ENCODE measurements around the gene KRTAP4-8.
"Not testable (repeated sequence)": the region's sequence is repeated elsewhere in the genome, so short reads cannot be mapped to it uniquely, and the experiment has no call there.

Gene KRTAP4-8

GRCh38 chr17:41107941-41108450, 10.1 kb upstream of the KRTAP4-8 start:
- DNase-seq, result no peak

GRCh38 chr17:41105347-41105746, 7.4 kb upstream of the KRTAP4-8 start, which contains the start of gene KRTAP4-9:
KRTAP4-9 (plus strand) TSS chr17:41105389; CDS start chr17:41105389, 0 bp downstream.
- DNase-seq, result not testable (repeated sequence)

DNA sequence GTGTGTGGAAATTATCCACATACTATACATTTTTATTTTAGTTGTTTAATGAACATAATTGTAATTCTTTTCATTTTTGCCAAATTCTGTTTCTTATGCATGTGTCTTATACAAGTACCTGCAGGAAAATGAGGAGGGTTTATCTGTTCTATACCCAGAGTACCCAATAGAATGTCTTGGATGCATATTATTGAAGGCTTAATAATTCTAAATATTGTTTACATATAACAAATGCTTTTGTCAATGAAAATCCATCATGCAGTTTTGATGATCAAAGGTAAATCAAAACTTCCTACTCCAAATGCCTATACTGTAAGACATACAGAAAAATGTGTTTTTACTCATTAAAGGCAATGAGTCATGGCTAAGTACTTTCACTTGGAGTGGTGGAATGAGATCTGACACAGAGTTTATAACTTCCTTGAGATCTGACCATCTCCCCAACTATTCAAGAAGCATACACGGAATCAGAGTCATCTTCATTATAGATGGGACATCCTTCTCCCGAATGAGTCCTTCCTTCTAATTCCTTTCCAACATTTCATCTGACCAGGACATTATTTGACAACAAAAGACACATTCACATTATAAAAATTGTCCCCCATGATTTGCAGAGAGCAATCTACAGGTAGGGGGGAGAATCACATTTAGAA, 6.6 kb upstream of the KRTAP4-8 start:
- not testable (repeated sequence) for DNase-seq

- DNase-seq, result no peak
These were observed 6.0 kb upstream of the KRTAP4-8 start for GRCh38 chr17:41103896-41104295.

DNA sequence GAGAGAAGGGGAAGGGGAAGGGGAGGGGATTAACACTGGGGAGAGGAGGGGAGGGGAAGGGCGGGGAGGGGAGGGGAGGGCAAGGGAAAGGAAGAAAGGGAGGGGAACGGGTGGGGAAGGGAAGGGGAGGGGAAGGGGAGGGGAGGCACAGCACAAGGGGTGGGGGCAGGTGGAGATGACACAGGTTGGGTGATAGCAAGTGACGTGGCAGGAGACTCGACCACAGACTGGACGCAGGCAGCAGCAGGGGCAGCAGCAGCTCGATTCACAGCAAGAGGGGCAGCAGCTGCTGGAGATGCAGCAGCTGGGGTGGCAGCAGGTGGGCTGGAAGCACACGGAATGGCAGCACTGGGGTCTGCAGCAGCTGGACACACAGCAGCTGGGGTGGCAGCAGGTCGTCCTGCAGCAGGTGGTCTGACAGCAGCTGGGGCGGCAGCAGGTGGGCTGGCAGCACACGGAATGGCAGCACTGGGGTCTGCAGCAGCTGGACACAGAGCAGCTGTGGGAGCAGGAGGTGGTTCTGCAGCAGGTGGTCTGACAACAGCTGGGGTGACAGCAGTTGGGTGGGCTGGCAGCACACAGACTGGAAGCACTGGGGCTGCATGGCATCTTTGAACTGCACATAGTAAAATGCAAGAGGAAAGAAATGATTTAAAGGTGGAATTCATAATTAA, 3.8 kb upstream of the KRTAP4-8 start, which contains the start of gene KRTAP4-16:
TSS of gene KRTAP4-16 (minus strand) at position 624 of the 674 bp plus-strand sequence. CDS start at position 624, 0 bp downstream.
- peak; percentile 12 for DNase-seq

DNA sequence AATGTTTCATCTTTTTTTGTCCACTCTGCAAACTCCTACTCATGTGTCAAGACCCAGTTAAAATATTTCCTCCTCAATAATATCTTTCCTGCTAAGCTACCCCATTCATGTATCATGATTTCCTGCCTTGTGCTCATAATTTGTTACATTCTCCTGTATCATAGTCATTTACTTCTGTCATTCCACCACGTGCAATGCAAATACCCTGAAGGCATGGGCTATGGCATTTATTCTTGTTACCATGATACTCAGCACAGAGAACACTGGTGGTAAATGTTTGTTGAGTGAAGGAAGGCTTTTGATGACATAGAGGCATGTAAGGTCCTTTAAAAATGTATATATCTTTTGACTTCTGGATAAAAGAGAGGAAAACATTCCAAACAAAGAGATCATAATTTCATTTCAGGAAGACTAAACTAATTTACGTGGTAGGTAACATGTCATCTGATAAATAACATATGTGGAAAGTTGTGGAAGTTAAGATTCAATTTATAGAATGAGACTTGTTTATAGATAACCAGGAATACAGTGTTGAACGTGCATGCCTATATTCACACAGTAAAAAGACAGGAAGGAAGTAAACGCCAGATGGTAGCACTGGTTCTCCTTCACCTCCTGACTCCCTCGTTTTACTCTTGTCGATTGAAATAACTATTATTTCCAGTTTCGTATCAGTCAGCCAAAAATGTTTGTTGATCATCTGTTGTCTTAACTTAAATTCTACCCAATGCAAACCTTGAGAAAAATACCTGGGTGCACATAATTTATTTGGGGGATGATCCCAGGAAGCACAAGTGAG, 1.9 kb upstream of the KRTAP4-8 start:
- DNase-seq, result not testable (repeated sequence)

GRCh38 chr17:41098481-41098880, 539 bp upstream of the KRTAP4-8 start:
- DNase-seq, result no peak

DNA sequence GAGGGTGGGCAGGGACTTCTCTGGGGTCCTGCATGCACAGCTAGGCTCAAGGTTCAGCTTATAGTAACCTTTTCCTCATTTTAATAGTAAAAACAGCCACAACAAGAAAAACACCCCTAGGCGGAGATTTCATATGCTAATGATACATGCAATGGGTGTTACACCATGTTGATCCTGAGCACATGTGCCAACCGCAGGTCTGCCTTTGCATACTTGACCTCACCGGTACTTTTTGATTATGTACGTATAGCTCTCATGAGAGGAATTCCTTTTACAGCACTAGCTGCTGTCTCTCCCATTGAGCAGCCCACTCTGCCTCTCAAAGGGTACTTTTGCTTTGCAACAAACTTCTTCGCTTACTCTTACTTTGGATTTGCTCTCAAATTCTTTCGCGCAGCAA, 1.9 kb downstream of the KRTAP4-8 start:
- DNase-seq, result no peak

DNA sequence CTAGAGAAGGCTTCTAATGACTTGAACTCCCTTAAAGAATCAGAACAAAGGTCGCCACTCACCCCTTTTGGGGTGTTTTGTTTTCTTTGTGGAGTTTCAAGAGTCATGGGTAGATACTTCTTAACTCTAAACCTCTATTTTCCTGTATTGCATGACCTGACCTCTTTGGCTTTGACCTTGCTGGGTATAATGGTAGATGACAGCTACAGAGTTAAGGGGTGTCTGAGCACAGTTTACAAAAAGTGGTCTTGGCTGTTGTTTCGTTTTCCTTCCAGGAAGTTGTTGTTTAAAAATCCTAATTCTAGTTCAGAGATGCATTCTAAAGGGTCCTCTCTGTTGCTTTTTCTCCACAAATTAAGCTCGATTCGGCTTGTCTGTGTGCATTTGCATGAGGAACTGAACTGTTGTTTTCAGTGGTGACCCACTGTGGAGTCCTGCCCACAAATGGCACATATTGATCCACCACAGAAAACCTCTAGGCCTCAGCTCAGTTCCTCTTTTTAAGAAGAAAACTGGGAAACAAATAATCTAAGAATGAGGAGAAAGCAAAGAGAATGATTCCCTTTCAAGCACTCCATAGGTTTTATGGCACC, 9.1 kb downstream of the KRTAP4-8 start:
- DNase-seq, result not testable (repeated sequence)

- DNase-seq, result not testable (repeated sequence)
These were observed 13.7 kb downstream of the KRTAP4-8 start, which contains the start of gene KRTAP4-7 for GRCh38 chr17:41084100-41084856. KRTAP4-7 (plus strand) TSS chr17:41084150; CDS start chr17:41084207, 57 bp downstream.

GRCh38 chr17:41083427-41083826, 14.5 kb downstream of the KRTAP4-8 start:
- DNase-seq, result not testable (repeated sequence)

DNA sequence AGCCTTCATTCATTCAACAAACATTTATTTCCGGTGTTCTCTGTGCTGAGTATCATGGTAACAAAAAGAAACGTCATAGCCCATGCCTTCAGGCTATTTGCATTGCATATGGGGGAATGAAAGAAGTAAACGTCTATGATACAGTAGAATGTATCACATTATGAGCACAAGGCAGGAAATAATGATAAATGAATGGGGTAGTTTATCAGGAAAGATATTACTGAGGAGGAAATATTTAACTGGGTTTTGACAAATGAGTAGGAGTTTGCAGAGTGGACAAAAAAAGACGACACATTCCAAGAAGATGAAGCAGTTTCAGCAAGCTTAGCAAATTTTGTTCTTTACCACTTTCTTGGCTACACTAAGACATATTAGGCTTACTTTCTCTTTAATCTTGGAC, 15.3 kb downstream of the KRTAP4-8 start:
- no peak for DNase-seq

DNA sequence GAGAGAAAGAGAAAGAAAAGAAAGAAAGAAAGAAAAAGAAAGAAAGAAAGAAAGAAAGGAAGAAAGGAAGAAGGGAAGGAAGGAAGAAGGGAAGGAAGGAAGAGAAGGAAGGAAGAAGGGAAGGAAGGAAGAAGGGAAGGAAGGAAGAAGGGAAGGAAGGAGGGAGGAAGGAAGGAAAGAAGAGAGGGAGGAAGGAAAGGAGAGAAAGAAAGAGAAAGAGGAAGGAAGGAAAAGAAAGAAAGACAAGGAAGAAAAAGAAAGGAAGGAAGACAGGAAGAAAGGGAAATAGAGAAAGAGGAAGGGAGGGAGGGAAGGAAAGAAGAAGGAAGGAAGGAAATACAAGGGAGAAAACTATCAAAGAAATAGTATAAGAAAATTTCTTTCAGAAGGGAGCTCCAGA, 21.2 kb downstream of the KRTAP4-8 start:
- DNase-seq, result no peak

DNA sequence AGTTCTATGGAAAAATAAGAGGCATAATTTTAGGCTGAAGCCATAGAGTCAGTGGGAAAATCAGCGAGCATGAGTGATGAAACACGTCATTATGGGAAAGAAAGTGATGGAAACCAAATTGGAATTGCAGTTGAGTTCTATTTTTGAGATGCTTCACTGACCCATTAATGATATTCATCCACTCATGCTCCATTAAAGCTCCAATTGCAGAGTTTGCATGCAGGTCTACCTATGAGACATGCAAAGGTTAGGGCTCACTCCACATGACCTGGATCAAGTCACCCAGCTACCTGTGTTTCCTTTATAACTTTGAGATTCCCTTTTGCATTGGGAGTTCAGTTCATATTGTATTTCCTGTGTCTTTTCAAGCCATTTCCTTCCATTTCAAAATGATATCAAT, 24.3 kb downstream of the KRTAP4-8 start:
- no peak for DNase-seq

GRCh38 chr17:41071606-41072360, 26.2 kb downstream of the KRTAP4-8 start:
- DNase-seq, result peak; percentile 23

DNA sequence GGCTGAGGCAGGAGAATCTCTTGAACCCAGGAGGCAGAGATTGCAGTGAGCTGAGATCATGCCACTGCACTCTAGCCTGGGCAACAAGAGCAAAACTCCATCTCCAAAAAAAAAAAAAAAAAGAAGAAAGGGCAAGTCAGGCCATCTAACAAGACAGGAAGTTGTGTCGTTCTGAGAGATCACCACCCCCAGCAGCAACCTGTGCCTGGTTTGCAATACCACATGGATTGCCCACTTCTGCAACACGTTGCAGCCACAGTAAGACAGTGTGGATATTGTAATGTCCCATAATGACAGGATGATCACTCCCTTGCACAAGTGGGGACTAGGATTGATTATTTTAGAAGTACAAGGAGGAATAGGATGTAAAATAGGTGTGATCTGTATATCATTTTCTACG, 28.9 kb downstream of the KRTAP4-8 start:
- no peak for DNase-seq

DNA sequence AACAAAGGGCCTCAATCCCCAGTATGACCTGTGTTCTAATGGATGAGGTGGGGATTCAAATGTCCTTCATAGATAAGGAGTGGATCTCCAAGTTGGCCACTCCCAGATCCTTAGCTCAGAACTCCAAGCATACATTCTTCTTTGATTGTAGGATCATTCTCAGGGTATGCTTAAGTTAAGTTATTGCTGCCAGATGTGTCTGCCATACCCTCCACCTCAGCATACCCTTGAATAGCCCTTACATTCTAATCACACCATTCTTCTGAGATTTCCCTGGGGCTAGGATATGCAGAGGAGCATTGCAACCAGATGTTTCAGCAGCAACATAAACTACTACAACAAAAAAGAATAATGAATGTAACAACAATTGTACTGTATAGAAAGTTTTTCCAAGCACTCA, 30.7 kb downstream of the KRTAP4-8 start:
- no peak for DNase-seq

DNA sequence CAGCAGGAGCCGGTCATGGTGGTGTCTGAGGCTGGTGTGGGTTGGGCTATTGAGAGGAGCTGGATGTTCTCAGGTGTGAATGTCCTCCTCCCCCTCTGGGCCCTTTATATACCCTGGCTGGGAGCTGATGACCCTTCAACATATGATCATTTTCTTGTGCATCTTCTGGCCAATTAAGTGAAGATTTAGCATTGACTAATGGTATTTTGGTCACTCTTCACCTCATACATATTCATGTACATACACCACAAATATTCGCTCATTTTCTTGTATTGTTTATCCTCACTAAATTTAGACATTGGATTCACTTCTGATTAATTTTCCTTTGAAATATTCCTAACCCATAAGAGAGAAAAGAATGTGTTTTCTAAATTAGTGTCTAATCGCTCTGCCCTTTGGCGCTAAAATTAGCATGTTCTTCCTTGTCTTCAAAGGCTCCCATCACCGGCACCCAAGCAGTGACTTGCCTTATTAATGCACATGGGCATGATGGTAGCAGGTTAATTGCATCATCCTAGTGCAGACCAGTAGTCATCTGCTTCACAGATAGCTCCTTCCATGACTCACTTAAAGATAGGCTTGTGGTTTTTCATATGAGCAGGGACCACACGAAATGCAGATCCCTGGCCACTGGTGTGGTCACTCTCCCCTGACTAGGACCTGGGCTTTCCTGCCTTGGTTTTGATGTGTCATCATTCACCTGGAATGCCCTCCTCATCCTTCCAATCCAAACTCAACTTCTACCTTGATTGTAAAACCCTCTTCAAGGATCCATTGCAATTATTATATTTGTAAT, 31.9 kb downstream of the KRTAP4-8 start, which contains the start of gene KRTAP2-4:
TSS of gene KRTAP2-4 (minus strand) at position 51 of the 796 bp plus-strand sequence. CDS start at position 17, 34 bp downstream.
- no peak for DNase-seq

DNA sequence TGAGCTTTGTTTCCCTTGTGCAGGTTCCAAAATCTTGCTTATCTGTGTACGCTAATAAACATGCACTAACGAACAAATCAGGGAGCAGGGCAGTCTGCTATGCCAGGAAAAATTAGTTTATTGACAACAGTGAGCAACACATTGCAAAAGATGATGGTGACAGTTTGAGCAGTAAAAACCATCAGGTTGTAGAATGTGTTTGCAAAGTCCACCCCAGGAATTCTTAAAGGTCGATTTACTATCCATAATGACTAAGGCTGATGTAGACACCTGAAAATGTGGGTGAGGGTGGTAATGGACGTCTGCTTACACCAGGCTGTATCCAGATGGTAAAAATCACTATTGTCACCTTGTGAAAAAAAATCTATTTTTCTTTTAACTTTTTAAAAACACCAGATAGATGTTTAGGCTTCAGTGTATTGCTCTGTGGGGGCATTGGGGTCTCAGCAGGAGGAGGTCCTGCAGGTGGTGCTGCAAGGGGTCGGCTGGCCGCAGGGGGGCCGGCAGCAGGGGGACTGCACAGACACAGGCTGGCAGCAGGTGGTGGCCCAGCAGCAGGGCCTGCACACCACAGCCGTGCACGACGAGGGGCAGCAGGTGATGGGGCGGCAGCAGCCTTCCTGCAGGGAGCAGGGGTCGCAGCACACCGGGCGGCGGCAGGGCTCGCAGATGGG, 32.8 kb downstream of the KRTAP4-8 start:
- not testable (repeated sequence) for DNase-seq

DNA sequence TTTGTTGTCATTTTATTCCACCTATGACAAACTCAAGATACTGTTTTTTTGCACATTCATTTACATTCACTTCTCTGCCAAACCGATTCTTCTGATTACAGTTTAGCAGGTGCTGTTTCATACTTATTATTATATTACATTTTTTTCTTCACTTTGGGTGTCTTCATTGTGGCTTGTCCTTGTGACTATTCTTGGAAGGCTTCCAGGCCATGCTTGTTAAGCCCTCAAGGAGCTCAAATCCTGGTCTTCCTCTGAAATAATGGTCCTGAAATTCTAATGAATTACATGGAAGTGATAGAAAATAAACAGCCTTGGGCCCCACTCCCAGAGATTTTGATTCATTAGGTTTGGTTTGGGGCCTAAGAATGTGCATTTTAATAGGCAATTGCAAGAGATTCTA, 33.6 kb downstream of the KRTAP4-8 start:
- no peak for DNase-seq

All from retina (tissue), 1 donor.